Liver (tissue), 3 donors: ENCODE results near the gene MAD2L2.

Experiments
- EGR1 ChIP-seq, 2 donors: IDR thresholded peaks; 2 replicates each; pipeline ENCODE4 v1.6.1; 2016 to 2018; ENCODE audit warnings: antibody characterized with exemption in 2 of 2, low read depth in 2 of 2
- HNF4G ChIP-seq: IDR thresholded peaks from 2 replicates; pipeline ENCODE4 v1.6.1; 2016; ENCODE audit warnings: antibody characterized with exemption
- JUND ChIP-seq, 2 donors: IDR thresholded peaks; 2 replicates each; pipeline ENCODE4 v1.6.1; 2016; ENCODE audit warnings: antibody characterized with exemption in 2 of 2
- RAD21 ChIP-seq, 2 donors: IDR thresholded peaks; 2 replicates each; pipeline ENCODE4 v1.6.1; 2016; ENCODE audit warnings: antibody characterized with exemption in 2 of 2, mild to moderate bottlenecking in 2 of 2
- RXRA ChIP-seq, 2 donors: IDR thresholded peaks; 2 replicates each; pipeline ENCODE4 v1.6.1; 2017 to 2018; ENCODE audit warnings: antibody characterized with exemption in 2 of 2, mild to moderate bottlenecking in 1 of 2
- SP1 ChIP-seq: IDR thresholded peaks from 2 replicates; pipeline ENCODE4 v1.6.1; 2018; ENCODE audit warnings: antibody characterized with exemption, mild to moderate bottlenecking
- TAF1 ChIP-seq: conservative IDR thresholded peaks from 2 replicates; pipeline ENCODE4 v1.6.1; 2016; ENCODE audit warnings: antibody characterized with exemption, mild to moderate bottlenecking
- YY1 ChIP-seq: IDR thresholded peaks from 2 replicates; pipeline ENCODE4 v1.6.1; 2016; ENCODE audit warnings: antibody characterized with exemption, mild to moderate bottlenecking
- TF ChIP-seq, protein P1 (sequence below): fragments of 150-350 bp; IDR thresholded peaks from 2 replicates; pipeline ENCODE4 v1.5.1; 2017; ENCODE audit warnings: improper control_type of control experiment, low read depth, low read length; ENCODE audit not compliant: missing input control
- TF ChIP-seq, protein P2 (sequence below): IDR thresholded peaks from 2 replicates; pipeline ENCODE4 v1.6.1; 2016; ENCODE audit warnings: antibody characterized with exemption
- TF ChIP-seq, protein P3 (sequence below): IDR thresholded peaks from 2 replicates; pipeline ENCODE4 v1.6.1; 2016; ENCODE audit warnings: antibody characterized with exemption, mild to moderate bottlenecking
- TF ChIP-seq, protein P4 (sequence below): IDR thresholded peaks from 2 replicates; pipeline ENCODE4 v1.6.1; 2016; ENCODE audit warnings: antibody characterized with exemption
- TF ChIP-seq, protein P5 (sequence below): IDR thresholded peaks from 2 replicates; pipeline ENCODE4 v1.6.1; 2016; ENCODE audit warnings: antibody characterized with exemption
- donor health status: healthy.
- donor health status: healthy.

DNA sequence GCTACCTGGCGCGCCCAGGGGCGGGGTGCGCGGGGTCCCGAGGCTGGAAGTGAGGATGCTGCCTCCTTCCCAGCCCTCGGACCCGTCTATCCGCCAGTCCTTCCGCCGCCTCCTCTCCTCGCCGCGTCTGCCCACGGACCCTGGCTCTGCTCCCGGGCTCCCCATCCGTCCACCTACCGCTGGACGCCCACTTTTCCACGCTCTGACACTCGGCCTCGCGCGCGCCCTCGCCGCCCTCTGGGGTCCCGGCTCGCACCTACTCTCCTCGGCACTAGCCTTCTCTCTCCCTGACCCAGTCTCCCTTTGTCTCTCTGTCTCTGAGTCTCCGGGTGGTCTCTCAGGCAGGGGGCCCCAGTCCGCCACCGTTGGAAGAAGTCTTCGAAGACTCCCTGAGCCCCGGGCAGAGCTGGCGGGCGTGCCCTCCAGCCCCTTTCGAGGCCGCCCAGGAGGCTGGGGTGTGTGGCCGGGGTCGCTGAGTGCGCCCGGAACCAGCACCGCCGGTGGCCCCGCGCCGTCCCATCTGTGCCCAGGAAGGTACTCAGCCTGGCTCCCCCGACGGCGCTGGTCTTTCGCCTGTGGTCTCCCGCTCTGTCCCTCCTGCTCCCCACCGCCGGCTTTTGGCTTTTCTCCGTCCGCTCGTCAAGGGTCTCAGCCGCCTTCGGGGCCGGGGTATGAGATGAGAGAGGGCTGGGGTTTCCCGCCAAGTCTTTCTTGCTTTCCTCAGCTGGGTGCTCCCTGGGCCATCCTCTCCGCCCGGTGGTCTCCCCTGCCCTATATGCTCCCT, 11.2 kb upstream of the MAD2L2 start:
- no peak for TF ChIP-seq RXRA (IDR thresholded peaks at IDR 0.05)
- TF ChIP-seq, protein P1, sequence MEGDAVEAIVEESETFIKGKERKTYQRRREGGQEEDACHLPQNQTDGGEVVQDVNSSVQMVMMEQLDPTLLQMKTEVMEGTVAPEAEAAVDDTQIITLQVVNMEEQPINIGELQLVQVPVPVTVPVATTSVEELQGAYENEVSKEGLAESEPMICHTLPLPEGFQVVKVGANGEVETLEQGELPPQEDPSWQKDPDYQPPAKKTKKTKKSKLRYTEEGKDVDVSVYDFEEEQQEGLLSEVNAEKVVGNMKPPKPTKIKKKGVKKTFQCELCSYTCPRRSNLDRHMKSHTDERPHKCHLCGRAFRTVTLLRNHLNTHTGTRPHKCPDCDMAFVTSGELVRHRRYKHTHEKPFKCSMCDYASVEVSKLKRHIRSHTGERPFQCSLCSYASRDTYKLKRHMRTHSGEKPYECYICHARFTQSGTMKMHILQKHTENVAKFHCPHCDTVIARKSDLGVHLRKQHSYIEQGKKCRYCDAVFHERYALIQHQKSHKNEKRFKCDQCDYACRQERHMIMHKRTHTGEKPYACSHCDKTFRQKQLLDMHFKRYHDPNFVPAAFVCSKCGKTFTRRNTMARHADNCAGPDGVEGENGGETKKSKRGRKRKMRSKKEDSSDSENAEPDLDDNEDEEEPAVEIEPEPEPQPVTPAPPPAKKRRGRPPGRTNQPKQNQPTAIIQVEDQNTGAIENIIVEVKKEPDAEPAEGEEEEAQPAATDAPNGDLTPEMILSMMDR, result no peak
- no peak for TF ChIP-seq TAF1
- TF ChIP-seq YY1, result no peak
- TF ChIP-seq, protein P2, sequence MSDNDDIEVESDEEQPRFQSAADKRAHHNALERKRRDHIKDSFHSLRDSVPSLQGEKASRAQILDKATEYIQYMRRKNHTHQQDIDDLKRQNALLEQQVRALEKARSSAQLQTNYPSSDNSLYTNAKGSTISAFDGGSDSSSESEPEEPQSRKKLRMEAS, result no peak
- TF ChIP-seq, protein P3, sequence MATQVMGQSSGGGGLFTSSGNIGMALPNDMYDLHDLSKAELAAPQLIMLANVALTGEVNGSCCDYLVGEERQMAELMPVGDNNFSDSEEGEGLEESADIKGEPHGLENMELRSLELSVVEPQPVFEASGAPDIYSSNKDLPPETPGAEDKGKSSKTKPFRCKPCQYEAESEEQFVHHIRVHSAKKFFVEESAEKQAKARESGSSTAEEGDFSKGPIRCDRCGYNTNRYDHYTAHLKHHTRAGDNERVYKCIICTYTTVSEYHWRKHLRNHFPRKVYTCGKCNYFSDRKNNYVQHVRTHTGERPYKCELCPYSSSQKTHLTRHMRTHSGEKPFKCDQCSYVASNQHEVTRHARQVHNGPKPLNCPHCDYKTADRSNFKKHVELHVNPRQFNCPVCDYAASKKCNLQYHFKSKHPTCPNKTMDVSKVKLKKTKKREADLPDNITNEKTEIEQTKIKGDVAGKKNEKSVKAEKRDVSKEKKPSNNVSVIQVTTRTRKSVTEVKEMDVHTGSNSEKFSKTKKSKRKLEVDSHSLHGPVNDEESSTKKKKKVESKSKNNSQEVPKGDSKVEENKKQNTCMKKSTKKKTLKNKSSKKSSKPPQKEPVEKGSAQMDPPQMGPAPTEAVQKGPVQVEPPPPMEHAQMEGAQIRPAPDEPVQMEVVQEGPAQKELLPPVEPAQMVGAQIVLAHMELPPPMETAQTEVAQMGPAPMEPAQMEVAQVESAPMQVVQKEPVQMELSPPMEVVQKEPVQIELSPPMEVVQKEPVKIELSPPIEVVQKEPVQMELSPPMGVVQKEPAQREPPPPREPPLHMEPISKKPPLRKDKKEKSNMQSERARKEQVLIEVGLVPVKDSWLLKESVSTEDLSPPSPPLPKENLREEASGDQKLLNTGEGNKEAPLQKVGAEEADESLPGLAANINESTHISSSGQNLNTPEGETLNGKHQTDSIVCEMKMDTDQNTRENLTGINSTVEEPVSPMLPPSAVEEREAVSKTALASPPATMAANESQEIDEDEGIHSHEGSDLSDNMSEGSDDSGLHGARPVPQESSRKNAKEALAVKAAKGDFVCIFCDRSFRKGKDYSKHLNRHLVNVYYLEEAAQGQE, result no peak
- TF ChIP-seq HNF4G, result no peak
- no peak for TF ChIP-seq SP1
- TF ChIP-seq, protein P4, sequence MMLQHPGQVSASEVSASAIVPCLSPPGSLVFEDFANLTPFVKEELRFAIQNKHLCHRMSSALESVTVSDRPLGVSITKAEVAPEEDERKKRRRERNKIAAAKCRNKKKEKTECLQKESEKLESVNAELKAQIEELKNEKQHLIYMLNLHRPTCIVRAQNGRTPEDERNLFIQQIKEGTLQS, result no peak
- no peak for TF ChIP-seq RAD21 (IDR thresholded peaks at IDR 0.05)
- no peak for TF ChIP-seq EGR1 (IDR thresholded peaks at IDR 0.05; ENCODE audit: low read depth in 2 of 2)
- TF ChIP-seq JUND (IDR thresholded peaks at IDR 0.05), result no peak
- TF ChIP-seq, protein P5, sequence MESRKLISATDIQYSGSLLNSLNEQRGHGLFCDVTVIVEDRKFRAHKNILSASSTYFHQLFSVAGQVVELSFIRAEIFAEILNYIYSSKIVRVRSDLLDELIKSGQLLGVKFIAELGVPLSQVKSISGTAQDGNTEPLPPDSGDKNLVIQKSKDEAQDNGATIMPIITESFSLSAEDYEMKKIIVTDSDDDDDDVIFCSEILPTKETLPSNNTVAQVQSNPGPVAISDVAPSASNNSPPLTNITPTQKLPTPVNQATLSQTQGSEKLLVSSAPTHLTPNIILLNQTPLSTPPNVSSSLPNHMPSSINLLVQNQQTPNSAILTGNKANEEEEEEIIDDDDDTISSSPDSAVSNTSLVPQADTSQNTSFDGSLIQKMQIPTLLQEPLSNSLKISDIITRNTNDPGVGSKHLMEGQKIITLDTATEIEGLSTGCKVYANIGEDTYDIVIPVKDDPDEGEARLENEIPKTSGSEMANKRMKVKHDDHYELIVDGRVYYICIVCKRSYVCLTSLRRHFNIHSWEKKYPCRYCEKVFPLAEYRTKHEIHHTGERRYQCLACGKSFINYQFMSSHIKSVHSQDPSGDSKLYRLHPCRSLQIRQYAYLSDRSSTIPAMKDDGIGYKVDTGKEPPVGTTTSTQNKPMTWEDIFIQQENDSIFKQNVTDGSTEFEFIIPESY, result no peak
